Fibroblast of skin of scalp (primary cell): ENCODE data around the gene FADD.
"Not testable (repeated sequence)": the region's sequence is repeated elsewhere in the genome, so short reads cannot be mapped to it uniquely, and the experiment has no call there.

Experiments used
- DNase-seq: peaks from one replicate; pipeline ENCODE4 v3.0.0-alpha.2; 2013

FADD gene

DNA sequence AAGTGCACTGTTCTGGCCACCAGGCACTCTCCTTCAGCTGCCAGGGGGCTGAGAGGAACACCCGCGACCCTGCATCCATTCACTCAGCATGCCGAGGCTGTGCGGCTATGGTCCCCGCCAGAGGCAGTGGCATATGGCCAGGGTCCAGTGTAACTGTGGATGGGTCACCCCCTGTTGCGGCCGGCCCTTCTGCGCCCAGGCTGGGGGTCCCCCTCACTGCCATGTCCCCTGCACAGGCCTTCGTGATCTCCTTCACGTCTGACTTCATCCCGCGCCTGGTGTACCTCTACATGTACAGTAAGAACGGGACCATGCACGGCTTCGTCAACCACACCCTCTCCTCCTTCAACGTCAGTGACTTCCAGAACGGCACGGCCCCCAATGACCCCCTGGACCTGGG lies 20.8 kb upstream of the FADD start:
- no peak for DNase-seq

GRCh38 chr11:70183032-70183431 lies 20.1 kb upstream of the FADD start:
- DNase-seq: no peak

DNA sequence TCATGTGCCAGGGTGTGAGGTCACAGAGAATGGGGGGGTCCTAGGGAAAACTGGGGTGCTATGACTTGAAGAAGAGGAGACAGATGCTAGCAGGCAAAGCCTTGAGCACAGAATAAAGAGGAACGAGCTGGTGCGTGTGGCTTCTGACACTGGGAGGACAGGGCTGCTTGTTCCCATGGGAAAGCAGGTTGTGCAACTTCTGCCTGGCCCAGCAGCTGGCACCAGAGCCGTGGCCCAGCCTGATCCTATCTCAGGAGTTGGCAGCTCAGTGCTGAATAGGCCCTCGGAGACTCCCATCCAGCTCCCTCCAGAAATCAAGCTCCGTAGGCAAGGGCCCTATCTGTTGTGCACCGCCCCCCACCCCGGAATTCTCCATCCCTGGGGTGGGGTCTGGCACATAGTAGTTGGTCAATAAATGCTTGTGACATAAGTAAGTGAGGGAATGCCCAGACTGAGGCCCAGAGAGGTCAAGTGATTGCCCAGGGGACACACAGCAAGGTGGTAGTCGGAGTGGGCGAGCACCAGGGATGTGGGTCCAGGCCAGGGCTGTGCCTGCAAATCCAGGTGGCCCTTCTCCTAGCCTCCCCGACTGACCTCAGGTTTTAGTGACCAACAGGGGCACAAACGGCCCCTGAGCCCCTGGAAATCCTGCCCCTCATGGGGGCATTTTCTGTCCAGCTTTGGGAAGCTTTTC lies 19.5 kb upstream of the FADD start:
- DNase-seq: no peak

DNA sequence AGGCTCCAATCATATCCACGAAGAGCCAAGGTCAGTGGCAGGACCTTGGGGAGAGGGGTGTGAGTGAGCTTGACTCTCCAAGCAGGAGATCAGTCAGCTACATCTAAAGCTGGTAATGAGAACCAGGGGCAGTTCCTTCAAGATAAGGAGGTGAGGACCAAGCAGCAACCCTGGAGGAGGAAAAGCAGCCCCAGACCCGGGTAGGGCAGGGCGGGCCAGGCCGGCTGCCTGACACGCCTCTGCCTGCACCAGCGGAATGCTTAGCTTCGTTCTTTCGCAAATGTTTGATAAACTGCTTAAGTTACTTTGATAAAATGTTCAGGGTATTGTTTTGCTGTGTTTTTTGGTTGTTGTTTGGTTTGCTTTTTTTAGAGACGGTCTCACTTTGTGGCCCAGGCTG lies 18.7 kb upstream of the FADD start:
- no peak for DNase-seq

DNA sequence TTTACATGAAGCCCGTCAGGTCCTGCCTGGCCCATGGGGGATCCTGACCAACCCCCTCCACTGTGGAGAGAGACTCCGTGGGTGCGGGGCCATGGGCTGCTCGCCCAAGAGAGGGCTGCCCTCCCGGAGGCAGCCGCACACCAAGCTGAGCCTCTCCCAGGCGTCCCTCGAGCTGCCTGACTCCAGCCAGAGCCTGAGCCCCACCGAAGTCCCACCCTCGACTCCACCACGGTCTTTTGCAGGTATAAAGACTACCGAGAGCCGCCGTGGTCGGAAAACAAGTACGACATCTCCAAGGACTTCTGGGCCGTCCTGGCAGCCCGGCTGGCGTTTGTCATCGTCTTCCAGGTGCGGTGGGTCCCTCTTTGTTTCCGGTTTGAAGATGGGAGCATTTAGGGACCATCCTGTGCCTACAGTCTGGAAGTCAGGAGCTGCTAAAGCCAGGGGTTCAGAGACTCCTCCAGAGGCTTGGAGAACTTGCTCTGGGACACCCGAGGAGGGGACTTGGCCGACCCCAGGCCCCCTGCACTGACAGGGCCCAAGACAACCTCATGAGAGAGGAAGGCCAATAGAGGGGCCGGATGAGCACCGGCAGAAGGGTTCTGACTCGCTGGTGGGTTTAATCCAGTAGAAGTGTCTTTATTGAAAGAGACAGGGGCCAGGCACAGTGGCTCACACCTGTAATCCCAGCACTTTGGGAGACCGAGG lies 17.6 kb upstream of the FADD start:
- DNase-seq: no peak

- DNase-seq: no peak
Measured at GRCh38 chr11:70186420-70186819, 16.7 kb upstream of the FADD start.

DNA sequence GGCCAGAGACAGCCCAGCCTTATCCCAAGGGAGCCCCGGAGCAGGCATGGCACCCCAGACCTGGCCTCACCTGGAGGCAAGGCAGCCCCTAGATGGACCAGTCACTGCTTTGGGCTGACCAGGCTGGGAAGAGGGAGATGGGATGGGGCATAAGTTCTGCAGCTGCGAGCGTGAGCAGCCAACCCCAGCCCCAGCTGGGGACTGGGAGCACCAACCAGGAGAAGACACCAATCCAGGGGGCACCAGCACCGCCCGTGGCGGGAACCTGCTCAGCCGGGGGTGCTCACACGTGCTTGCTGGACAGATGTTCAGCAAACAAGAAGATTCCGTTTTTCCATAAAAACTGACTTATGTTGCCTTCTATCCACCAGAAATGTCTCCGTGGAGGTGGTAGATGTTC lies 16.2 kb upstream of the FADD start:
- DNase-seq: no peak

DNA sequence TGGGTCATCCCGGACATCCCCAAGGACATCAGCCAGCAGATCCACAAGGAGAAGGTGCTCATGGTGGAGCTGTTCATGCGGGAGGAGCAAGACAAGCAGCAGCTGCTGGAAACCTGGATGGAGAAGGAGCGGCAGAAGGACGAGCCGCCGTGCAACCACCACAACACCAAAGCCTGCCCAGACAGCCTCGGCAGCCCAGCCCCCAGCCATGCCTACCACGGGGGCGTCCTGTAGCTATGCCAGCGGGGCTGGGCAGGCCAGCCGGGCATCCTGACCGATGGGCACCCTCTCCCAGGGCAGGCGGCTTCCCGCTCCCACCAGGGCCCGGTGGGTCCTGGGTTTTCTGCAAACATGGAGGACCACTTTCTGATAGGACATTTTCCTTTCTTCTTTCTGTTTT lies 15.3 kb upstream of the FADD start:
- DNase-seq: no peak

- DNase-seq: no peak
Measured at GRCh38 chr11:70189622-70190021, 13.5 kb upstream of the FADD start.

DNA sequence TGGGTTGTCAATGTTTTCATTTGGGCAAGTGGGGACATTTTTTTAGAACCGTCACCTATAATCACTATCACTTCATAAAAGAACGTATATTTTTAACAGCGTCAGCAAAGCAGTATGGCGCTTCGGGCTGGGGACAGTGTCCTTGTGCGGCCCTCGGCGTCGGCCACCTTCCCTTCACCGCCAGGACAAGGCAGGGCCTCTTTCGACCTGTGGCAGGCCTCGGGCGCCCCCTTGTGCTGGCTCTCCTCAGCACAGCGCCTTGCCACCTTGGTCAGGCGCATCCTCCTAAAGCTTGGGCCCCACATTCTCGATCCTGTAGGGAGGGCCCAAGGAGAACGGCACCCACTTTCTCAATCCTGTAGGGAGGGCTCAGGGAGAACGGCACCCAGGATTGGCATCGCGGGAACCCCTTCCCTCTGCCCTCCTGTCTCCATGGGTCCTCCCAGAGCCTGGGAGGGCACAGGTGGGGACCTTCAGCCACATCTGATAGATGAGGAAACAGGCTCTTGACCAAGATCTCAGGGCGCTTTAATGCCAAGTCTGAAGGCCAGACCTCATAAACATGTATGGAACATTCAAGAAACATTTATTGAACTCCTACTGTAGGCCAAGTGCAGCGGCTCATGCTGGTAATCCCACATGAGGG lies 11.5 kb upstream of the FADD start:
- DNase-seq: peak; percentile 55

DNA sequence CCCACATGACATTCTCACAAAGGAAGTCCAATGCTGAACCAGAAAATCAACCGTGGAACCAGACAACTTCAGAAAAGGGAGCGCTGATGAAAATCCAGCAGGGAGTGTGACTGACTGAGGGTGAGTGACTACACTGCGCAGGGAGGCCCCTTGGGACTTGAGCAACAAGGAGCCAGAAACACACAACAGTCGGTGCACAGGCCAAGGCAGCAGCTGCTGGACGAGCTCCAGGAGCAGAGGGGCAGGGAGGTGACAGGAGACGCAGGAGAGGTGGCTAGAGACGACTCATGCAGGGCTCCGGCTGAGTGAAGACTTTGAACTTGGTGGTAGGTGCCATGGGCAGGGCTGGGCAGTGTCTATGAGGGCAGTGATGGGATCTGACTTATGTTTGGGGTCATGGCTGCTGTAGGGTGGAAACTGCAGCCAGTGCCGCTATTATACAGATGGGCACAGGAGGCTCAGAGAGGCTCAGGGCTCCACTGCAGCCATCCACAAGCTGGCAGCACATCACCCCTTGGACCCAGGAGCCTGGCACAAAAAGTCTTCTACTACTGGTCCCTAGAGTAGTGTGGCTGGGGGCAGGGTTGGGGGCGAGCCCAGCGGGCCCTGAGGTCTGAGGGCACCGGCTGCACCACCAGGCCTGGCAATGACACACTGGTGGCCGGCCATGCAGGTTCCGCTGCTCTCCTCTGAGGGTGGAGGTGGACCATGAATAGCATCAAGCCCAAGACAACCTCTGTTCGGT lies 10.3 kb upstream of the FADD start:
- DNase-seq: no peak

GRCh38 chr11:70193411-70194292 lies 9.4 kb upstream of the FADD start:
- DNase-seq: no peak

GRCh38 chr11:70194792-70195791 lies 8.0 kb upstream of the FADD start:
- DNase-seq: no peak

GRCh38 chr11:70200212-70200844 lies 2.8 kb upstream of the FADD start:
- DNase-seq: no peak

GRCh38 chr11:70201047-70201446 lies 2.0 kb upstream of the FADD start:
- not testable (repeated sequence) for DNase-seq

GRCh38 chr11:70201882-70202861 lies 924 bp upstream of the FADD start:
- peak; percentile 28 for DNase-seq

DNA sequence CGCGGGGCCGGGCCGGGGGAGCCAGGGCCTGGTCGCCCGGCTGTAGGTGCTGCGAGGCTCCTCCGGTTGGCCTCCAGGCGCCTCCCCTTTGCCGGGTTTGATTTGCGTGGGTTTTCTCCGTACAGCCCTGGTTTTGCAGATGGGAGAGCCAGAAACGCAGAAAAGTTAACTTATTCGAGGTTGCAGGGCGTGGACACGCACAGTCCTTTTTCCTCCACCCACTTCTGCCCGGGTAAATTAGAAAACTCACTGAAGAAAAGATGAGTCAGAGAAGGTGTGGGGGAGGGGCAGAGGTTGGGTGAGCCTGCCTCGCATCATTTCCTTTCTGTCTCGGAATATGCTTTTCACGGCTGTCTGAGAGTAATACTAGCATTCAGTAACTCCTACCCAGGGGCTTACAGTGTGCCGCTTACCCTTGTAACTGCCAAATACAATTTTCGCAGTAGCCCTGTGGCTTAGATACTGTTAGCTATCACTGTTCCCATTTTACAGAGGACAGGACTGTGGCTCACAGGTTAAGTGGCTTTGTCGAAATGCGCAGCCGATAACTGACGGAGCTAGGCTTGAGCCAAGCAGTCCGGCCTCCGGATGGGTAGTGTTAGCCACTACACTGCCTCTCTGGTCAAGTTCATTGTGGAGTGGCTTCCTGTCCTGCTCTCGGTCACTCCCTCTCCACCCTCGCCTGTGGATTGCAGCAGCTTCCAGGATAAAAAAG lies 812 bp downstream of the FADD start:
- peak; percentile 84 for DNase-seq

DNA sequence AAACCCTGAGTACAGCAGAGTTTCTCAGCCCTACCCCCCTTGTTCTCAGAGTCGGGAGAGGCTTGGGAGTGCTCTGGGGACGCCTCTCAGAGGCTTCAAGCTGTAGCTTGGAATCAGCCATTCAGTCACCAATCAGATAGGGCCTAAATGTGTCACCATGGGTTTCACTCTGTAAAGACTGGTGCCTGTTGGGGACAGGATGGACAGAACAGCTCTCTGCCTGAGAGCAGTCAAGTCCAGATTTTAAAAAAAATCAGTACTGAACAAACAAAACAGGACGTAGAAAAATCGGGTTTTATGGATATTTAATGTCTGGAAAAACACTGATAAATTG lies 1.3 kb downstream of the FADD start:
- peak; percentile 23 for DNase-seq
